Measurements from ENCODE around the gene NDUFB4.
"Not testable (repeated sequence)": the region's sequence is repeated elsewhere in the genome, so short reads cannot be mapped to it uniquely, and the experiment has no call there.

The NDUFB4 gene

DNA sequence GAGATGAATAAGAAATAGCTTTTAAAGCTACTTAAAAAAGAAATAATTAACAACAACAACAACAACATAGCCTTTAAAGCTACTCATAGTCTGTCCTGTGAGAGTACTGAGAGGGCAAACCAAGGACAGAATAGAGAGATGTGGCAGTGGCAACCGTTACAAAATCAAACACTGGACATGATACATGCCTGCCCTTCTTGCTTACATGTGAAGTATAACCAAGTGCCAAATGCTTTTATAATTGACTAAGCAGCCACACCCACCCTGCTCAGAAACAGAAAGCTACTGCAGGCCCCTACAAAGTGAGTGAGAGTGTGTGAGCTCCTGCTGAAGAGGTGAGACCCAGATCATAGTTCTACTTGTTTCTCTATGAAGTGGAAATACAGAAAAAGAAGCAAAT, 38.4 kb downstream of the NDUFB4 start:
- no peak for DNase-seq

GRCh38 chr3:120636795-120637401, 40.8 kb downstream of the NDUFB4 start:
- no peak for DNase-seq

- no peak for DNase-seq
These were observed 41.9 kb downstream of the NDUFB4 start for GRCh38 chr3:120637851-120638559.

DNA sequence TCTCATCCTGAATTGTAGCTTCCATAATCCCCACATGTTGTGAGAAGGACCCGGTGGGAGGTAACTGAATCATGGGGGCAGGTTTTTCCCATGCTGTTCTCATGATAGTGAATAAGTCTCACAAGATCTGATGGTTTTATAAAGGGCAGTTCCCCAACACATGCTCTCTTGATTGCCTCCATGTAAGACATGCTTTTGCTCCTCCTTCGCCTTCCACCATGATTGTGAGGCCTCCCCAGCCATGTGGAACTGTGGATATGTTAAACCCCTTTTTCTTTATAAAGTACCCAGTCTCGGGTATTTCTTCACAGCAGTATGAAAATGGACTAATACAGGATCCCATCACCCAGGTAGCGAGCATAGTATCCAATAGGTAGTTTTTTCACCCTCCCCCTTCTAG, 42.7 kb downstream of the NDUFB4 start:
- DNase-seq, result not testable (repeated sequence)

GRCh38 chr3:120640231-120640630, 44.1 kb downstream of the NDUFB4 start:
- no peak for DNase-seq

DNA sequence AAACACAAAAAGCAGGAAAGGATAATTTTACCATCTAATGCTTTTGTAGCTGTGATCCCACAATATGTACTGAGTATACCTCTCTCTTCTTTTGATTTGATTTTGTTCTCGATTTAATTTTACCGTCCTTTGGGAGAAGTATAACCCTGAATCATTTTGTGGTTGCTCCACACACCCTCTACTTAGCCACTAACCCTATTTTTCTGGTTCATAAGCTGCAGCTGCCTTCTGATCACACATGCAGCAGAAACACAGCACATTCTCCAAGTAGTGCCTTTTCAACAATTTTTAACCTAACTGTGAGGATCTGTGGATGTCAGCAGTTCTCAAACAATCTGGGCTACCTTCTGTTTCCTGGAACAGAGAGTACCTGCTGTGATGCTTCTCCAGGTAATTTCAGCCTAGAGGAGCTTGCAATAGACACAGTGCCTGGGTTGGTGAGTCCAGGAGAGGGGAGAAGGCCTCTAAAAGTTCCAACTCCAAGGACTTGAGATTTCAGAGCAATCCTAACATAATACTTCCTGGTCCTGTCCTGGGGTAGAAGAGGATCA, 45.6 kb downstream of the NDUFB4 start:
- DNase-seq, result no peak

GRCh38 chr3:120642368-120642948, 46.3 kb downstream of the NDUFB4 start:
- DNase-seq, result no peak

GRCh38 chr3:120645083-120645845, 49.1 kb downstream of the NDUFB4 start:
- DNase-seq, result no peak

DNA sequence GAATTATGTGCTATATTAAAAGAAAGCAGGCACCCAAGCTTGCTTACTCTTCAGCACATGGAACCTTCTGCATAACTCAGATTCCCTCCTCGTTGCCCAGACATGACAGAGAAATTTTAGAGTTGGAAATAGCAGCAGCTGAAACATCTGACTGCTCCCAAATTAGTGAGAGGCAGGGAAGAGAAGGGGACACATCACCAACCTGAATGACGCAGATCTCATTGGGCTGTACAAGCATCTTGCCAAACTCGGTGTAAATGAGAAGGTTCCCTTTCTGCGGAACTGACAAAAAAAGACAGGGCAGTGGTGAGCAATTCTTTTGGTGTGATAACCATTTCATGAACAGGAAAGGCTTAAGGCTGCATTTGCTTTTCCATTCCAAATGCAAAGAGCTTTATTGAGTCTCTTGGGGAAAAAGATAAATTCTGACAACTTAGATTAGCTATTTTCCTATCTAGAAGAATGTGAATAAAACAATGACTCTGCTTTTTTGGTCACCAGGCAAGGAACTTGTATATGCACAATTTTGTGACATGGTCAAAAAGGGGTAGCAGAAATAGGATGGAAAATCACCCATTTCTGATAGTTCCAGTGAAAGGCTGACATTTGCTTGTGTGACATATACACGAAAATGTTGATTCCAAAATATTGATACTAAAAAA, 50.8 kb downstream of the NDUFB4 start:
- DNase-seq, result no peak

DNA sequence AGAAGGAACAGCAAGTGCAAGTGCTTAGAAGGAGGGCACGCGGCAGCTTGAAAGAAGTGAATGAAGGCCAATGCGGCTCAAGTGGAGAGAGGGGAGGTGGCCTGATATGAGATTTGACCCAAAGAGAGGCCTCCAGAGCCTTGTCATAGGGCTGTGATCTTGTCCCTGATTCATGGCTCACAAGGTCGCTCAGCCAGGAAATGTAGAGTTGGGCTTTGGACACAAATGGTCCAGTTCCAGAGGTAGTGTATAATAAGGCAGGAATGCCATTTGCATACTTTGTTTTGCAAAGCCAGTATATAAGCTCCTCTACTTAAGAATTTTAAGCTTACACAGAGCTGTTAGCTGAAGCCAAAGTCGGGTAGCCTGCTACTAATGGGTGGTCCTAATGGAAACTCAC, 52.2 kb downstream of the NDUFB4 start:
- no peak for DNase-seq

DNA sequence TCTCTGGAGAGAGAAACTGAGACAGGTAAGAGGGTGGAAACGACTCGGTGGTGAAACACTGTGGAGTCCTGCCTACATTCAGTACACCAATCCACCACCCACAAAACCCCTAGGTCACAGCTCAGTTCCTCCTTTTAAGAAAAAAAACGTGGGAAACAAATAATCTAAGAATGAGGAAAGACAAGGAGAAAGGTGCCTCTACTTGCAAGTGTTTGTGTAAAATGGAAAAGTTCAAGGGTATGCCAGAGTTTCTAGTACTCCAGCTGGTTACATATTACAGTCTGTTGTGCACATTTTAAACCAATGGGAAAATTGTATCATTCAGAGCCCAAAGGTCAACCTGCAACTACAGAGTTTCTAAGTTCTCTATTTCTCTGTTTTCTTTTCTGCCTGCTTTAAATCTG, 53.7 kb downstream of the NDUFB4 start:
- no peak for DNase-seq

DNA sequence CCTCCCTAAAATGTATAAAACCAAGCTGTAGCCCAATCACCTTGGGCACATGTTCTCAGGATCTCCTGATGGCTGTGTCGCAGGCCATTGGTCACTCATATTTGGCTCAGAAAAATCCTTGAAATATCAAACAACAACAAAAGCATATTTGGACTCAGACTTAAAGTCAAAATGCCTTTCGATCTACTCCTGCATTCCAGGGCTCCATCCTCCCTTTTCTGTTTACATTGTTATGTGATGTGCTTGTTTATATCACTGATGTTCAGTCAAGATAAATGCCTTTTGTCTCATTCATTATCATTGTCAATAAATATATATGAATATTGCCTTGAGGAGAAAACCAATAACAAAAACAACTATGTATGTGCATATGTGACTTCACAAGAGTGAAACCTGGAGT, 54.2 kb downstream of the NDUFB4 start:
- DNase-seq, result no peak

All from right kidney (tissue), 1 donor.